GM12891 (cell line): ENCODE measurements around the gene NUDT14.

Experiments used
- DNase-seq: peaks from one replicate; pipeline ENCODE4 v3.0.0; 2011; ENCODE audit warnings: low spot score; ENCODE audit not compliant: insufficient read length
- FAIRE-seq: peaks from 2 replicates; lab custom pipeline; 2011; peaks lifted over from hg19 to GRCh38; lab: Jason Lieb, UNC
- PAX5 ChIP-seq: IDR thresholded peaks from 2 replicates; pipeline ENCODE4 v1.6.1; 2011; ENCODE audit warnings: low read length, moderate library complexity, mild to moderate bottlenecking; ENCODE audit not compliant: insufficient read depth, severe bottlenecking
- POLR2A ChIP-seq: IDR thresholded peaks from 2 replicates; pipeline ENCODE4 v1.6.1; 2011; ENCODE audit warnings: low read depth, low read length, control low read depth
- POLR2AphosphoS5 ChIP-seq: IDR thresholded peaks from 2 replicates; pipeline ENCODE4 v1.6.1; 2011; ENCODE audit warnings: low read depth, low read length, control low read depth
- POU2F2 ChIP-seq: IDR thresholded peaks from 2 replicates; pipeline ENCODE4 v1.6.1; 2011; ENCODE audit warnings: low read depth, mild to moderate bottlenecking, control low read depth, low read length, moderate library complexity
- SPI1 ChIP-seq: IDR thresholded peaks from 2 replicates; pipeline ENCODE4 v1.6.1; 2011; ENCODE audit warnings: low read depth, low read length, control low read depth
- TAF1 ChIP-seq: IDR thresholded peaks from 2 replicates; pipeline ENCODE4 v1.6.1; 2011; ENCODE audit warnings: low read depth, low read length, control low read depth

NUDT14 gene

GRCh38 chr14:105200074-105200473 lies 19.0 kb upstream of the NUDT14 start:
- TF ChIP-seq PAX5, result no peak
- no peak for TF ChIP-seq TAF1
- TF ChIP-seq POLR2AphosphoS5, result no peak
- TF ChIP-seq SPI1, result no peak
- TF ChIP-seq POLR2A, result no peak
- no peak for TF ChIP-seq POU2F2
- FAIRE-seq (no peak), DNase-seq (no peak)

- no peak for FAIRE-seq
- no peak for DNase-seq
- no peak for TF ChIP-seq POLR2A
- TF ChIP-seq PAX5, result no peak
- TF ChIP-seq TAF1, result no peak
- no peak for TF ChIP-seq POLR2AphosphoS5
- TF ChIP-seq SPI1, result no peak
- TF ChIP-seq POU2F2, result no peak
Observed at GRCh38 chr14:105199093-105199492, 18.0 kb upstream of the NUDT14 start.

DNA sequence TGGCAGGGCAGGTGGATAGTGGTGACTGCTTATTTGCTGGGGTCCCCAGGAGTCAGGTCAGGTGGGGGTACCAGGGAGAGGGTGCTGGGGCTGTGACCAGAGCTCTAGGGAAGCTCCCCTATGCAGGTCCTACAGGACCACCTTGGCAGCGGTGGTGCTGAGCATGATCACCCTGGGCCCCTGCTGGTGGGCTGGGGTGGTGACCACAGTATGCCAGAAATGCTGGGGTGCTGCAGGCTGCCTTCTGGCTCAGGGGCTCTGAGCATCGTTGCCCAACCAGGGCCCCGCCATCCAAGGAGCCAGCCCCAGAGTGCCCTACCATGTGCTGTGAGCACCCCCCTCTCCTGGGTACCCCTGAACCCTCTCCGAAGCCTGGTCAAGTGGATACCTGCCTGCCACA lies 17.5 kb upstream of the NUDT14 start:
- TF ChIP-seq PAX5, result no peak
- TF ChIP-seq TAF1, result no peak
- no peak for TF ChIP-seq SPI1
- TF ChIP-seq POU2F2, result no peak
- DNase-seq, result no peak
- FAIRE-seq, result no peak

GRCh38 chr14:105197211-105197641 lies 16.1 kb upstream of the NUDT14 start:
- peak; percentile 56 for FAIRE-seq
- TF ChIP-seq POLR2A (no peak), POU2F2 (no peak), POLR2AphosphoS5 (no peak), TAF1 (no peak), SPI1 (no peak), PAX5 (no peak)
- no peak for DNase-seq

DNA sequence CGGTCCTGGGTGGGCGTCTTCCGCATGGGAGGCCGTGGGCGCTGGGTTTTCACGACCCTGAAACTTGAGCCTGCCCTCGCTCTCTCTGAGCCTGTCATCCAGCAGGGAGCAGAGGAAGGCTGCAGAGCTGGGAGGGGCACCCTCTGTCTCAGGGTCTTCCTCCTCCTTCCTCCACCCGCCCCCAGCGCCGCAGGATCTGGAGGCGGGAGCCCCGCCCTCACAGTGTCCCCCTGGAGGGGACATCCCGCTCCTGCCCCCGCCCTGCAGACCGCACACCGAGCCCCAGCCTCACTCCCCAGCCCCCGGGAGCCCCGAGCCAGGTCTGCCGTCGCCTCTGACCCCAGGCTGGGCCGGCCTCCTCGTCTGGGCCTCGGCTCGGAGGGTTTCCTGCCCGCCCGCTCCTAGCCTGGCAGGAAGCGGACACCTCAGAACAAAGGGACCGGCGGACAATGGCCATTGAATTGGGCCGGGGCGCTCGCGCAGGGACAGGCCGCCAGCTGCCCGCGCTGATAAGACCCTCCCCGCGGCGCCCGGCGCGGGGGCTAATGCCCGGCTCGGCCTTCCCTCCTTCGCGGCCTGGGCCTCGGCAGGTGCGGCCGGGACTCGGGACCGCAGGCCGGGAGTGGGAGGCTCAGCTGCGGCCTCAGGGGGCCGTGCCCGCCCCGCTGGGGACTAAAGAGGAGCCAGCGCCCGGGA lies 15.3 kb upstream of the NUDT14 start:
- no peak for DNase-seq
- no peak for FAIRE-seq
- TF ChIP-seq SPI1 (no peak), POLR2A (no peak), POLR2AphosphoS5 (no peak), TAF1 (no peak), POU2F2 (no peak), PAX5 (no peak)

- TF ChIP-seq TAF1, result no peak
- TF ChIP-seq SPI1, result no peak
- no peak for TF ChIP-seq POLR2AphosphoS5
- no peak for TF ChIP-seq PAX5
- TF ChIP-seq POLR2A, result no peak
- TF ChIP-seq POU2F2, result no peak
- FAIRE-seq (peak; percentile 48), DNase-seq (no peak)
Observed at GRCh38 chr14:105195522-105196264, 14.6 kb upstream of the NUDT14 start.

GRCh38 chr14:105195051-105195450 lies 13.9 kb upstream of the NUDT14 start:
- no peak for DNase-seq
- TF ChIP-seq SPI1 (no peak), POLR2A (no peak), TAF1 (no peak), POLR2AphosphoS5 (no peak), PAX5 (no peak), POU2F2 (no peak)
- no peak for FAIRE-seq

- no peak for TF ChIP-seq POLR2A
- no peak for TF ChIP-seq POU2F2
- TF ChIP-seq SPI1, result no peak
- no peak for TF ChIP-seq PAX5
- TF ChIP-seq TAF1, result no peak
- TF ChIP-seq POLR2AphosphoS5, result no peak
- no peak for DNase-seq
- FAIRE-seq, result no peak
Observed at GRCh38 chr14:105193916-105194782, 13.0 kb upstream of the NUDT14 start.
